ENCODE measurements around the gene CPNE8.

Gene CPNE8

GRCh38 chr12:38669081-38669480 lies 236.3 kb downstream of the CPNE8 start:
- H3K9me3 ChIP-seq (ENCODE audit: control insufficient read depth in 5 of 5, low read length in 5 of 5), result no peaks in the 10 kb centered on the region
- H3K4me1 ChIP-seq (ENCODE audit: control insufficient read depth in 5 of 5, insufficient read depth in 5 of 5, low read length in 5 of 5), result no peaks in the 10 kb centered on the region
- no peak overlapping the region for H3K27ac ChIP-seq (ENCODE audit: low read depth, low read length)
- H3K9ac ChIP-seq (ENCODE audit: low read length in 5 of 5), result no peak overlapping the region
- peaks cover 0 to 14% (median 12%) of the 10 kb centered on the region in 5 donors for H3K36me3 ChIP-seq (ENCODE audit: control insufficient read depth in 5 of 5, insufficient read depth in 5 of 5, low read length in 5 of 5)
- H3K4me3 ChIP-seq (ENCODE audit: low read depth in 1 of 5, low read length in 5 of 5), result no peak overlapping the region
- no peaks in the 10 kb centered on the region for H3K27me3 ChIP-seq (ENCODE audit: control insufficient read depth in 5 of 5, insufficient read depth in 4 of 5, low read length in 5 of 5)

DNA sequence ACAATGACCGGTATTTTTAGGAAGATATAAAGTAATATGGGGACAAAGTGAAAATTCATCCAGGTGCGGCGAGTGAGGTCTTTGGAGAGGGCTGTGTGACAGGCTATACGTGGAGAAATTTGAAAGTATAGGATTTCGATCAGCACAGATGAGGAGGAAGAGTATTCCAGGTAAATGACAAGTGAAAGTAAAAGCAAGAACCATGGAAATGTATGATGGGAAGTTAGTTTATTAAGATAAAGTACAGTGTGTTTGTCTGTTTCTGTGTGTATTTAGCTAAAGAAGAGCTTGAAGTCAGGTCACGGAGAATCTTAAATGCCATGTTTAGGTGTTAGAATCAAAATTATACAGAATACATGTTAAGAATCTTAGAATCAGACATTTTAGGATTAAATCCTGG lies 239.0 kb downstream of the CPNE8 start:
- peaks cover 4 to 8% (median 6%) of the 10 kb centered on the region in 5 donors for H3K9me3 ChIP-seq (ENCODE audit: control insufficient read depth in 5 of 5, low read length in 5 of 5)
- H3K27me3 ChIP-seq (ENCODE audit: control insufficient read depth in 5 of 5, insufficient read depth in 4 of 5, low read length in 5 of 5), result no peaks in the 10 kb centered on the region
- H3K36me3 ChIP-seq (ENCODE audit: control insufficient read depth in 5 of 5, insufficient read depth in 5 of 5, low read length in 5 of 5), result peaks cover 3 to 14% (median 9%) of the 10 kb centered on the region in 5 donors
- H3K9ac ChIP-seq (ENCODE audit: low read length in 5 of 5), result no peak overlapping the region
- no peaks in the 10 kb centered on the region for H3K4me1 ChIP-seq (ENCODE audit: control insufficient read depth in 5 of 5, insufficient read depth in 5 of 5, low read length in 5 of 5)
- H3K27ac ChIP-seq (ENCODE audit: low read depth, low read length), result no peak overlapping the region
- no peak overlapping the region for H3K4me3 ChIP-seq (ENCODE audit: low read depth in 1 of 5, low read length in 5 of 5)

- no peak overlapping the region for H3K27ac ChIP-seq (ENCODE audit: low read depth, low read length)
- H3K27me3 ChIP-seq (ENCODE audit: control insufficient read depth in 5 of 5, insufficient read depth in 4 of 5, low read length in 5 of 5), result no peaks in the 10 kb centered on the region
- no peak overlapping the region for H3K4me3 ChIP-seq (ENCODE audit: low read depth in 1 of 5, low read length in 5 of 5)
- peaks cover 4 to 8% (median 6%) of the 10 kb centered on the region in 5 donors for H3K9me3 ChIP-seq (ENCODE audit: control insufficient read depth in 5 of 5, low read length in 5 of 5)
- peaks cover 3 to 14% (median 9%) of the 10 kb centered on the region in 5 donors for H3K36me3 ChIP-seq (ENCODE audit: control insufficient read depth in 5 of 5, insufficient read depth in 5 of 5, low read length in 5 of 5)
- H3K4me1 ChIP-seq (ENCODE audit: control insufficient read depth in 5 of 5, insufficient read depth in 5 of 5, low read length in 5 of 5), result no peaks in the 10 kb centered on the region
- no peak overlapping the region for H3K9ac ChIP-seq (ENCODE audit: low read length in 5 of 5)
Measured at GRCh38 chr12:38664661-38665269, 240.6 kb downstream of the CPNE8 start.

DNA sequence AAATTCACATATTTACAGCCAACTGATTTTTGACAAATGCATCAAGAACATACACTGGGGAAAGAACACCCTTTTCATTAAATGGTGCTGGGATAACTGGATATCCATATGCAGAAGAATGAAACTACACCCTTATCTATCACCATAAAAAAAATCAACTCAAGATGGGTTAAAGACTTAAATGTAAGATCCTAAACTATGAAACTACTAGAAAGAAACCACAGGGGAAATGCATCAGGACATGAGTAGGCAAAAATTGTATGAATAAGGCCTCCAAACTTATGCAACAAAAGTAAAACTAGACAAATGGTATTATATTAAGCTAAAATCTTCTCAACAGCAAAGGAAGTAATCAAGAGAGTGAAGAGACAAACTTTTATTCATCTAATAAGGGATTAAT lies 242.6 kb downstream of the CPNE8 start:
- Histone ChIP-seq H3K4me1 (ENCODE audit: control insufficient read depth in 5 of 5, insufficient read depth in 5 of 5, low read length in 5 of 5) (no peaks in the 10 kb centered on the region), H3K27ac (ENCODE audit: low read depth, low read length) (no peak overlapping the region), H3K4me3 (ENCODE audit: low read depth in 1 of 5, low read length in 5 of 5) (no peak overlapping the region), H3K9ac (ENCODE audit: low read length in 5 of 5) (no peak overlapping the region), H3K9me3 (ENCODE audit: control insufficient read depth in 5 of 5, low read length in 5 of 5) (peaks cover 4 to 8% (median 6%) of the 10 kb centered on the region in 5 donors), H3K27me3 (ENCODE audit: control insufficient read depth in 5 of 5, insufficient read depth in 4 of 5, low read length in 5 of 5) (no peaks in the 10 kb centered on the region), H3K36me3 (ENCODE audit: control insufficient read depth in 5 of 5, insufficient read depth in 5 of 5, low read length in 5 of 5) (peaks cover 3 to 10% (median 6%) of the 10 kb centered on the region in 5 donors)

- no peak overlapping the region for H3K9ac ChIP-seq (ENCODE audit: low read length in 5 of 5)
Measured at GRCh38 chr12:38653650-38654049, 251.7 kb downstream of the CPNE8 start.

DNA sequence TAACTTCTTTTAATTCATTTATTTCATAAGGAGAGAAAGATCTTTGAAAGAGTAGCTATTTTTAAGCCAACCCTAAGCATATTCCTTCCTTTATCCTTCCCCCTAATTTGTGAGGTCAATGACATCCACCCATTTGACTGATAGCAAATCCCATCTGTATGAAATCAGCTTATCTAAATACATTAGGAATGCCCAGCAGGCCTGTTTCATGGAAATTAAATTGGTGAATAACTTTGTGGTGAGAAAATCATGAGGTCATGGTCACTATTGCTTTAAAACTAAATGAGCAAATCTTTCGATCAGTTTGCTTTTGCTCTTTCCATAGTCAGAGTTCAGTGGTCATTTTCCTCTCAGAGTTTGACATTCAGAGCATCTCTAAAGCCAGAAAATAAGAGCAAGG lies 256.6 kb downstream of the CPNE8 start:
- Histone ChIP-seq H3K36me3 (ENCODE audit: control insufficient read depth in 5 of 5, insufficient read depth in 5 of 5, low read length in 5 of 5) (peaks cover 0 to 3% (median 0%) of the 10 kb centered on the region in 5 donors), H3K4me1 (ENCODE audit: control insufficient read depth in 5 of 5, insufficient read depth in 5 of 5, low read length in 5 of 5) (no peaks in the 10 kb centered on the region), H3K27ac (ENCODE audit: low read depth, low read length) (no peak overlapping the region), H3K9ac (ENCODE audit: low read length in 5 of 5) (no peak overlapping the region), H3K27me3 (ENCODE audit: control insufficient read depth in 5 of 5, insufficient read depth in 4 of 5, low read length in 5 of 5) (no peaks in the 10 kb centered on the region), H3K9me3 (ENCODE audit: control insufficient read depth in 5 of 5, low read length in 5 of 5) (no peaks in the 10 kb centered on the region), H3K4me3 (ENCODE audit: low read depth in 1 of 5, low read length in 5 of 5) (no peak overlapping the region)

More at GRCh38 chr12:38653650-38654049, 251.7 kb downstream of the CPNE8 start:
- Histone ChIP-seq H3K9me3 (ENCODE audit: control insufficient read depth in 5 of 5, low read length in 5 of 5) (no peaks in the 10 kb centered on the region), H3K4me1 (ENCODE audit: control insufficient read depth in 5 of 5, insufficient read depth in 5 of 5, low read length in 5 of 5) (no peaks in the 10 kb centered on the region), H3K27me3 (ENCODE audit: control insufficient read depth in 5 of 5, insufficient read depth in 4 of 5, low read length in 5 of 5) (no peaks in the 10 kb centered on the region), H3K36me3 (ENCODE audit: control insufficient read depth in 5 of 5, insufficient read depth in 5 of 5, low read length in 5 of 5) (peaks cover 0 to 11% (median 3%) of the 10 kb centered on the region in 5 donors), H3K4me3 (ENCODE audit: low read depth in 1 of 5, low read length in 5 of 5) (no peak overlapping the region), H3K27ac (ENCODE audit: low read depth, low read length) (no peak overlapping the region)

GRCh38 chr12:38646146-38646545 lies 259.2 kb downstream of the CPNE8 start:
- Histone ChIP-seq H3K27me3 (ENCODE audit: control insufficient read depth in 5 of 5, insufficient read depth in 4 of 5, low read length in 5 of 5) (no peaks in the 10 kb centered on the region), H3K4me1 (ENCODE audit: control insufficient read depth in 5 of 5, insufficient read depth in 5 of 5, low read length in 5 of 5) (no peaks in the 10 kb centered on the region), H3K27ac (ENCODE audit: low read depth, low read length) (no peak overlapping the region), H3K4me3 (ENCODE audit: low read depth in 1 of 5, low read length in 5 of 5) (no peak overlapping the region), H3K36me3 (ENCODE audit: control insufficient read depth in 5 of 5, insufficient read depth in 5 of 5, low read length in 5 of 5) (no peaks in the 10 kb centered on the region), H3K9me3 (ENCODE audit: control insufficient read depth in 5 of 5, low read length in 5 of 5) (no peaks in the 10 kb centered on the region), H3K9ac (ENCODE audit: low read length in 5 of 5) (no peak overlapping the region)

- Histone ChIP-seq H3K27ac (ENCODE audit: low read depth, low read length) (no peak overlapping the region), H3K9me3 (ENCODE audit: control insufficient read depth in 5 of 5, low read length in 5 of 5) (no peaks in the 10 kb centered on the region), H3K36me3 (ENCODE audit: control insufficient read depth in 5 of 5, insufficient read depth in 5 of 5, low read length in 5 of 5) (no peaks in the 10 kb centered on the region), H3K4me3 (ENCODE audit: low read depth in 1 of 5, low read length in 5 of 5) (no peak overlapping the region), H3K4me1 (ENCODE audit: control insufficient read depth in 5 of 5, insufficient read depth in 5 of 5, low read length in 5 of 5) (no peaks in the 10 kb centered on the region), H3K27me3 (ENCODE audit: control insufficient read depth in 5 of 5, insufficient read depth in 4 of 5, low read length in 5 of 5) (no peaks in the 10 kb centered on the region), H3K9ac (ENCODE audit: low read length in 5 of 5) (no peak overlapping the region)
Measured at GRCh38 chr12:38639625-38640024, 265.8 kb downstream of the CPNE8 start.

DNA sequence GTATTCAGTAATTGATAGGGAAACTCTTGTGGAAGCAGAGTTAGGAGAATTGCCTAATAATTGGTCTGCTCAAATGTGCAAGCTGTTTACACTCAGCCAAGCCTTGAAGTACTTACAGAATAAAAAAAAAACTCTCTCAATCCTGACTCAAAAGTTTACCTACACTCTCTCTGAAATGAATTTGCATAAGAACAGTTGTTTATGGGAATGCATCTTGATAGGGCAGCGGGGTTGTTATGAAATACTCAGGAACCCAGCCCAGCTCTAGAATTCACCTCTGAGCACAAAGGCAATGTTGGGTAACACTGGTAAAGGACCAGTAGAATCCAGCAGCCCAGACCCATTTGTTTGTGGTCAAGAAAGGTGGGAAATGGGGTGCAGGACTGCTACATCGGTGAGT lies 267.0 kb downstream of the CPNE8 start:
- no peak overlapping the region for H3K27ac ChIP-seq (ENCODE audit: low read depth, low read length)

GRCh38 chr12:38633511-38633910 lies 271.9 kb downstream of the CPNE8 start:
- H3K9me3 ChIP-seq (ENCODE audit: control insufficient read depth in 5 of 5, low read length in 5 of 5), result no peaks in the 10 kb centered on the region
- H3K27ac ChIP-seq (ENCODE audit: low read depth, low read length), result no peak overlapping the region
- no peaks in the 10 kb centered on the region for H3K27me3 ChIP-seq (ENCODE audit: control insufficient read depth in 5 of 5, insufficient read depth in 4 of 5, low read length in 5 of 5)
- no peak overlapping the region for H3K9ac ChIP-seq (ENCODE audit: low read length in 5 of 5)
- H3K36me3 ChIP-seq (ENCODE audit: control insufficient read depth in 5 of 5, insufficient read depth in 5 of 5, low read length in 5 of 5), result no peaks in the 10 kb centered on the region
- no peaks in the 10 kb centered on the region for H3K4me1 ChIP-seq (ENCODE audit: control insufficient read depth in 5 of 5, insufficient read depth in 5 of 5, low read length in 5 of 5)
- H3K4me3 ChIP-seq (ENCODE audit: low read depth in 1 of 5, low read length in 5 of 5), result no peak overlapping the region

More for the DNA sequence above, 267.0 kb downstream of the CPNE8 start:
- Histone ChIP-seq H3K27me3 (ENCODE audit: control insufficient read depth in 5 of 5, insufficient read depth in 4 of 5, low read length in 5 of 5) (no peaks in the 10 kb centered on the region), H3K9ac (ENCODE audit: low read length in 5 of 5) (no peak overlapping the region), H3K9me3 (ENCODE audit: control insufficient read depth in 5 of 5, low read length in 5 of 5) (no peaks in the 10 kb centered on the region), H3K36me3 (ENCODE audit: control insufficient read depth in 5 of 5, insufficient read depth in 5 of 5, low read length in 5 of 5) (no peaks in the 10 kb centered on the region), H3K4me1 (ENCODE audit: control insufficient read depth in 5 of 5, insufficient read depth in 5 of 5, low read length in 5 of 5) (no peaks in the 10 kb centered on the region), H3K4me3 (ENCODE audit: low read depth in 1 of 5, low read length in 5 of 5) (no peak overlapping the region)

All from subcutaneous abdominal adipose tissue (tissue), 5 donors.